Measurements from ENCODE around the gene LARP4.
"Not testable (repeated sequence)": the region's sequence is repeated elsewhere in the genome, so short reads cannot be mapped to it uniquely, and the experiment has no call there.

Gene LARP4

DNA sequence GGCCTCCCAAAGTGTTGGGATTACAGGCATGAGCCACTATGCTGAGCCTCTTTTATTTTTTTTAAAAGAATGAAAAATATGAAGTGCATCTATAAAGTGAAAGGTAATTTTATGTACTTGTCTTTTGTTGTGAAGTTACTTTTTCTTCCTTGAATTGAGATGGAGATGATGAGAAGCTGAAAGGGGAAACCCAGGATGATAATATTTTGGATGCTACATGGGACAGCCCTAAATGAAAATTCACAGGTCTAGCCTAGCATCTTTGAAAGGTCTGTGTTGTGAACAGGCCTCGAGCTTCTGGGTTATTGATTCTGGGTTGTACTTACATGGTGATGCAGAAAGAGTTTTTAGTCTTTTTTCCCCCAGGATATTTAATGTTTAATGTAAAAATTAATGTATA is 118.7 kb downstream of the LARP4 start:
- no peak overlapping the region for H3K27ac ChIP-seq

DNA sequence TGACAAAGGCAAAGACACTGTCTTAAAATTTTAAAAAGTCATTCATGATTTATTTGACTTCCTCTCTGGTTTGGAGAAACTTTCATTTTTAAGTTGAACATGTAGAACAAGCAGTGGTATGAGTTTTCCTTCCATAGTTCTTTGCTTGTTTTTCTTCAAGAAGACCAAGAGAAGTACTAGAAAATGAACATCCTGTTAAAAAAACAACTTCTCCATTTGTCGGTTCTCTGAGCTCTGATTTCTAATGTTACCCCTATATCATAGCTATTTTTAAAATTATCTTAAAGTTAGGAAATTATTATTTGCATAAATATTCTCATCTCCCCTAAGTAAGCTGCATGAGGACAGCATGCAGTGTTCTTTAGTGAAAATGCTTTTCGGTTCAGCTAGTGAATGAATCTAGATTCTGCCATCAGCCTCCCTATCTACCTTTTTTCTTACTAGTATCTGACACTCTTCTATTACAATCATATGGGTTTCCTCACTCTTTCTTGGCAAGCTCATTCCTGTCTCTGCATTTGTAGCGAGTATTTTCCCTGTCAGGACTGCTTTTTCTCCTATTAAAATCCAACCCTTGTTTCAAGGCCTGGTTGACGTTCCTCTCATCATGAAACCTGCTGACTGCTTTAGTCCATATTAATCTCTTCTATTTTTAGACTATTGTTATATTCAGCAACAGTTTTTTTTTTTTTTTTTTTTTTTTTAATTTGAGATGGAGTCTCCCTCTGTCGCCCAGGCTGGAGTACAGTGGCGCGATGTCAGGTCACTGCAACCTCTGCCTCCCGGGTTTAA is 119.9 kb downstream of the LARP4 start:
- Histone ChIP-seq H3K9me3 (no peaks in the 10 kb centered on the region), H3K27me3 (no peaks in the 10 kb centered on the region), H3K36me3 (no peaks in the 10 kb centered on the region), H3K4me3 (no peak overlapping the region), H3K4me1 (peaks cover 0 to 21% (median 0%) of the 10 kb centered on the region in 4 donors), H3K27ac (no peak overlapping the region)
- intact Hi-C loops (cut with DNase I; ENCODE audit: low total_unique reads): no loop called here
- TF ChIP-seq, protein P1, sequence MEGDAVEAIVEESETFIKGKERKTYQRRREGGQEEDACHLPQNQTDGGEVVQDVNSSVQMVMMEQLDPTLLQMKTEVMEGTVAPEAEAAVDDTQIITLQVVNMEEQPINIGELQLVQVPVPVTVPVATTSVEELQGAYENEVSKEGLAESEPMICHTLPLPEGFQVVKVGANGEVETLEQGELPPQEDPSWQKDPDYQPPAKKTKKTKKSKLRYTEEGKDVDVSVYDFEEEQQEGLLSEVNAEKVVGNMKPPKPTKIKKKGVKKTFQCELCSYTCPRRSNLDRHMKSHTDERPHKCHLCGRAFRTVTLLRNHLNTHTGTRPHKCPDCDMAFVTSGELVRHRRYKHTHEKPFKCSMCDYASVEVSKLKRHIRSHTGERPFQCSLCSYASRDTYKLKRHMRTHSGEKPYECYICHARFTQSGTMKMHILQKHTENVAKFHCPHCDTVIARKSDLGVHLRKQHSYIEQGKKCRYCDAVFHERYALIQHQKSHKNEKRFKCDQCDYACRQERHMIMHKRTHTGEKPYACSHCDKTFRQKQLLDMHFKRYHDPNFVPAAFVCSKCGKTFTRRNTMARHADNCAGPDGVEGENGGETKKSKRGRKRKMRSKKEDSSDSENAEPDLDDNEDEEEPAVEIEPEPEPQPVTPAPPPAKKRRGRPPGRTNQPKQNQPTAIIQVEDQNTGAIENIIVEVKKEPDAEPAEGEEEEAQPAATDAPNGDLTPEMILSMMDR (IDR thresholded peaks at IDR 0.05): no peak
- DNase-seq: no peak

More for the DNA sequence above, 118.7 kb downstream of the LARP4 start:
- TF ChIP-seq, protein P1 (IDR thresholded peaks at IDR 0.05): no peak
- no peaks in the 10 kb centered on the region for H3K36me3 ChIP-seq
- intact Hi-C loops (cut with DNase I; ENCODE audit: low total_unique reads): no loop called here
- H3K27me3 ChIP-seq: no peaks in the 10 kb centered on the region
- H3K9me3 ChIP-seq: no peaks in the 10 kb centered on the region
- H3K4me1 ChIP-seq: peaks cover 0 to 23% (median 0%) of the 10 kb centered on the region in 4 donors
- no peak for DNase-seq
- H3K4me3 ChIP-seq: no peak overlapping the region

DNA sequence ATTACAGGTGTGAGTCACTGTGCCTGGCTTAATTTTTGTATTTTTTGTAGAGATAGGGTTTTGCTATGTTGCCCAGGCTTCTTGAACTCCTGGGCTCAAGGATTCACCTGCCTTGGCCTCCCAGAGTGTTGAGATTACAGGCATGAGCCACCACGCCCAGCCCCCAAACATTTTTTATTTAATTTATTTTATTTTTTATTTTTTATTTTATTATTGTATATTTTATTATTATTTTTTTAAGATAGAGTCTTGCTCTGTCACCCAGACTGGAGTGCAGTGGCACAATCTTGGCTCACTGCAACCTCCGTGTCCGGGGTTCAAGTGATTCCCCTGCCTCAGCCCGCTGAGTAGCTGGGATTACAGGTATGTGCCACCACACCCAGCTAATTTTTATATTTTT is 121.1 kb downstream of the LARP4 start:
- H3K9me3 ChIP-seq; H3K27ac ChIP-seq; intact Hi-C loops (cut with DNase I; ENCODE audit: low total_unique reads); DNase-seq; H3K36me3 ChIP-seq; H3K4me3 ChIP-seq; H3K27me3 ChIP-seq: not testable (repeated sequence)
- H3K4me1 ChIP-seq: peaks cover 0 to 28% (median 0%) of the 10 kb centered on the region in 4 donors

DNA sequence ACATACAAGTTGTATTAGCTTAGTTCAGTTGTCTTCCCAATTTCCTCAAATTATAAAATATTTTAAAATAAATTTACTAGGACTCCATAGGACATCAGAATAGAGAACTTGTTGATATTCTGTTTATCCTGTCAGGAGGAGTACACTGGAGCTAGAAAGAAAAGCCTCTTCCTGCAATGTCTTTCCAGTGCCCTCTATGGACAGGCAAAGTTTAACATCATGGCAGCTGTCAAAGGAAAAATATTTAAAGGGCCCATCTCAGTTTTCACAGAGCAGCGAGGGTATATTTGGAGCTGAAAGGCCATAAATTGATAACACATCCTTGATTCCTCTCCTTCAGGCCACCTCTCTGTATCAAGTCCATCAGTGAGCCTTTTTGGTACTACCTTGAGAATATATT is 123.1 kb downstream of the LARP4 start:
- H3K4me3 ChIP-seq: no peak overlapping the region
- peaks cover 0 to 19% (median 0%) of the 10 kb centered on the region in 4 donors for H3K4me1 ChIP-seq
- H3K27ac ChIP-seq: no peak overlapping the region
- no peaks in the 10 kb centered on the region for H3K9me3 ChIP-seq
- H3K36me3 ChIP-seq: no peaks in the 10 kb centered on the region
- intact Hi-C loops (cut with DNase I; ENCODE audit: low total_unique reads): no loop called here
- H3K27me3 ChIP-seq: no peaks in the 10 kb centered on the region
- TF ChIP-seq, protein P1 (IDR thresholded peaks at IDR 0.05): no peak
- DNase-seq: no peak

DNA sequence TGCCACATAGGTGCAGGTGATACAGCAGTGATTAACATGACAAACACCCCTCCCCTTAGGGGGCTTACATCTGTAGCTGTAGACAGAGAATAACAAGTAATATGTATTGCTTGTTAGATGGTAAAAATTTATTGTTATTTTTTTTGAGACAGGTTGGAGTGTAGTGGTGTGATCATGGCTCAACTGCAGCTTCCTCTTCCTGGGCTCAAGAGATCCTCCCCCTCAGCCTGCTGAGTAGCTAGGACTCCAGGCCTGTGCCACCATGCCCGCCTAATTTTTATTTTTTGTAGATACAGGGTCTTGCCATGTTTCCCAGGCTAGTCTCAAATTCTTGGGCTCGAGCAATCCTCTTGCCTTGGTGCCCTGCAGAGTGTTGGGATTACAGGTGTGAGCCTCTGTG is 123.9 kb downstream of the LARP4 start:
- TF ChIP-seq, protein P1 (IDR thresholded peaks at IDR 0.05): no peak
- Histone ChIP-seq H3K27ac (no peak overlapping the region), H3K36me3 (no peaks in the 10 kb centered on the region), H3K4me1 (peaks cover 0 to 11% (median 0%) of the 10 kb centered on the region in 4 donors), H3K9me3 (no peaks in the 10 kb centered on the region), H3K4me3 (no peak overlapping the region), H3K27me3 (no peaks in the 10 kb centered on the region)
- DNase-seq: no peak
- intact Hi-C loops (cut with DNase I; ENCODE audit: low total_unique reads): no loop called here

DNA sequence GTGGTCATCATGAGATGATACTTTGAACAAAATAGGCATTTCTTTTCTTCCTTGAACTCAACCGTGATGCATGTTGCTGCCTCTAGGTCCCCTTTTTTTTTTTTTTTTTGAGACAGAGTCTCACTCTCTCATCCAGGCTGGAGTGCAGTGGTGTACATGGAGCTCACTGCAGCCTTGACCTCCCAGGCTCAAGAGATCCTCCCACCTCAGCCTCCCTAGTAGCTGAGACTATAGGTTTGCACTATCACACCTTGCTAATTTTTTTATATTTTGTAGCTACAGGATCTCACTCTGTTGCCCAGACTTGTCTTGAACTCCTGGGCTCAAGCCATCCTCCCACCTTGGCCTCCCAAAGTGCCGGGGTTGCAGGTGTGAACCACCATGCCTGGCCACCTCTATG is 124.7 kb downstream of the LARP4 start:
- TF ChIP-seq, protein P1 (IDR thresholded peaks at IDR 0.05): no peak
- H3K9me3 ChIP-seq: no peaks in the 10 kb centered on the region
- H3K36me3 ChIP-seq: no peaks in the 10 kb centered on the region
- H3K4me1 ChIP-seq: peaks cover 0 to 11% (median 0%) of the 10 kb centered on the region in 4 donors
- no peak overlapping the region for H3K4me3 ChIP-seq
- H3K27ac ChIP-seq: no peak overlapping the region
- no peaks in the 10 kb centered on the region for H3K27me3 ChIP-seq
- intact Hi-C loops (cut with DNase I; ENCODE audit: low total_unique reads): no loop called here
- no peak for DNase-seq
